Body of pancreas (tissue), 4 donors: ENCODE results near the gene DCDC2C. TPM values are rescaled to one million over a fixed set of nuclear protein-coding genes. Genes with fewer than 3 reads are reported as not detected.

Source experiments
- ATAC-seq: fragments of 150-250 bp; one replicate; pipeline ENCODE4 v1.9.1; 2016
- DNase-seq, 4 donors: peaks; one replicate each; pipeline ENCODE4 v3.0.0-alpha.2; 2019
- H3K27ac ChIP-seq, 4 donors: fragments of 200-600 bp; sonication (generic); 1 replicate in 3 of 4; 2 replicates in 1 of 4; pipeline versions ENCODE4 v1.5.1 to v1.6.1; 2016 to 2019; ENCODE audit warnings: mild to moderate bottlenecking in 1 of 4, mixed read lengths in 1 of 4, moderate library complexity in 1 of 4
- H3K27me3 ChIP-seq, 2 donors: fragments of 200-600 bp; sonication (generic); one replicate each; pipeline ENCODE4 v1.6.0; 2016; ENCODE audit warnings: mild to moderate bottlenecking in 1 of 2
- H3K36me3 ChIP-seq, 2 donors: fragments of 200-600 bp; sonication (generic); replicated peaks in 1 of 2; 2 replicates each; pipeline ENCODE4 v1.5.1; 2016; ENCODE audit warnings: low read depth in 2 of 2; ENCODE audit not compliant: insufficient read depth in 1 of 2
- H3K4me1 ChIP-seq: fragments of 200-600 bp; sonication (generic); one replicate; pipeline ENCODE4 v1.6.0; 2016
- H3K4me3 ChIP-seq, 2 donors: fragments of 200-600 bp; sonication (generic); 1 replicate in 1 of 2; 2 replicates in 1 of 2; pipeline ENCODE4 v1.5.1; 2016 to 2019
- H3K9me3 ChIP-seq, 3 donors: fragments of 200-600 bp; sonication (generic); 1 replicate in 2 of 3; 2 replicates in 1 of 3; pipeline ENCODE4 v1.5.1; 2016
- CTCF ChIP-seq, 7 experiments: fragments of 450-650 bp in 4 of 7; fragments of 200-600 bp in 3 of 7; sonication (generic) in 3 of 7; IDR thresholded peaks; one replicate each; pipeline ENCODE4 v1.5.1; 2016 to 2019; ENCODE audit warnings: antibody characterized with exemption in 7 of 7
- POLR2A ChIP-seq, 3 donors: fragments of 450-650 bp; IDR thresholded peaks; one replicate each; pipeline ENCODE4 v1.6.1; 2016; ENCODE audit warnings: antibody characterized with exemption in 3 of 3, mild to moderate bottlenecking in 2 of 3
- WGBS, 2 donors: methylation state at CpG; one replicate each; pipeline ENCODE4 v1.1.5; 2017; 5-methylcytosine and 5-hydroxymethylcytosine counted together
- intact Hi-C: fragments of 100-400 bp; cut with DNase I; formaldehyde crosslinking; loops from one replicate; pipeline ENCODE4 v1.15.1; 2023
- total RNA-seq, 2 donors: library from RNA; depleted of rRNA; stranded (reverse); fragments of >200 nt; gene quantifications; one replicate each; pipeline ENCODE4 v1.1.0, GENCODE V29; 2016

DCDC2C gene
- total RNA-seq, 2 donors from 2014 or later = not detected

- TF ChIP-seq POLR2A (IDR thresholded peaks at IDR 0.05) (no peak), CTCF (IDR thresholded peaks at IDR 0.05) (no peak)
- H3K36me3 ChIP-seq = no peaks in the 10 kb centered on the region
- H3K27me3 ChIP-seq = no peaks in the 10 kb centered on the region
- intact Hi-C loops = no loop called here
- DNase-seq = no peak
- no peaks in the 10 kb centered on the region for H3K9me3 ChIP-seq
- WGBS, 2 donors = 34 to 51% methylated on average over 5 of the region's 5 CpGs
- no peak overlapping the region for H3K4me3 ChIP-seq
- H3K4me1 ChIP-seq = peaks cover 7% of the 10 kb centered on the region
- no peak overlapping the region for H3K27ac ChIP-seq
- ATAC-seq = no peak
Measured at GRCh38 chr2:3706892-3707291, 3.5 kb downstream of the DCDC2C start.

GRCh38 chr2:3708576-3708975 lies 5.2 kb downstream of the DCDC2C start:
- 74 to 86% methylated on average over 4 of the region's 4 CpGs for WGBS, 2 donors
- Histone ChIP-seq H3K27ac (no peak overlapping the region), H3K9me3 (no peaks in the 10 kb centered on the region), H3K27me3 (no peaks in the 10 kb centered on the region), H3K36me3 (no peaks in the 10 kb centered on the region), H3K4me1 (peaks cover 4% of the 10 kb centered on the region), H3K4me3 (no peak overlapping the region)
- intact Hi-C loops = no loop called here
- ATAC-seq (no peak), DNase-seq (no peak)
- TF ChIP-seq POLR2A (IDR thresholded peaks at IDR 0.05) (no peak), CTCF (IDR thresholded peaks at IDR 0.05) (no peak)

- WGBS, 2 donors = 56 to 75% methylated on average over 6 of the region's 6 CpGs
- intact Hi-C loops = no loop called here
- H3K4me3 ChIP-seq = no peak overlapping the region
- no peaks in the 10 kb centered on the region for H3K9me3 ChIP-seq
- no peak overlapping the region for H3K27ac ChIP-seq
- H3K36me3 ChIP-seq = no peaks in the 10 kb centered on the region
- no peak for TF ChIP-seq CTCF (IDR thresholded peaks at IDR 0.05)
- no peak for TF ChIP-seq POLR2A (IDR thresholded peaks at IDR 0.05)
- ATAC-seq = no peak
- DNase-seq = no peak
- H3K4me1 ChIP-seq = no peaks in the 10 kb centered on the region
- no peaks in the 10 kb centered on the region for H3K27me3 ChIP-seq
Measured at GRCh38 chr2:3709225-3709624, 5.8 kb downstream of the DCDC2C start.

GRCh38 chr2:3712424-3712823 lies 9.0 kb downstream of the DCDC2C start:
- intact Hi-C loops = no loop called here
- no peak overlapping the region for H3K4me3 ChIP-seq
- no peaks in the 10 kb centered on the region for H3K9me3 ChIP-seq
- no peaks in the 10 kb centered on the region for H3K36me3 ChIP-seq
- no peaks in the 10 kb centered on the region for H3K27me3 ChIP-seq
- H3K4me1 ChIP-seq = no peaks in the 10 kb centered on the region
- TF ChIP-seq CTCF (IDR thresholded peaks at IDR 0.05) = no peak
- TF ChIP-seq POLR2A (IDR thresholded peaks at IDR 0.05) = no peak
- no peak for DNase-seq
- H3K27ac ChIP-seq = no peak overlapping the region
- ATAC-seq = no peak
- WGBS, 2 donors = 40 to 49% methylated on average over 3 of the region's 3 CpGs

- H3K27ac ChIP-seq = no peak overlapping the region
- no peaks in the 10 kb centered on the region for H3K36me3 ChIP-seq
- ATAC-seq (peak; percentile 24), DNase-seq (no peak)
- H3K4me3 ChIP-seq = no peak overlapping the region
- no peaks in the 10 kb centered on the region for H3K27me3 ChIP-seq
- H3K9me3 ChIP-seq = no peaks in the 10 kb centered on the region
- H3K4me1 ChIP-seq = no peaks in the 10 kb centered on the region
- WGBS, 2 donors = 53 to 61% methylated on average over 9 to 10 of the region's 10 CpGs
- intact Hi-C loops = no loop called here
- no peak for TF ChIP-seq CTCF (IDR thresholded peaks at IDR 0.05)
Measured at GRCh38 chr2:3712831-3713503, 9.6 kb downstream of the DCDC2C start.
